HCT116 (cell line): ENCODE data around the gene CEP112.

ENCODE experiments used
- ATF3 ChIP-seq: IDR thresholded peaks from 2 replicates; pipeline ENCODE4 v1.6.1; 2012
- CTCF ChIP-seq, 3 experiments: fragments of 200-600 bp in 1 of 3; sonication (generic) in 1 of 3; IDR thresholded peaks in 2 of 3; conservative IDR thresholded peaks in 1 of 3; 2 replicates each; pipeline ENCODE4 v1.5.1; 2012 to 2017; ENCODE audit warnings: low read depth in 2 of 3, low read length in 2 of 3, antibody characterized with exemption in 1 of 3, borderline replicate concordance in 1 of 3, control low read depth in 1 of 3, mild to moderate bottlenecking in 1 of 3, mixed read lengths in 1 of 3, mixed run types in 1 of 3, moderate library complexity in 1 of 3; ENCODE audit not compliant: insufficient read depth in 1 of 3
- EZH2 ChIP-seq: fragments of 200-600 bp; sonication (generic); IDR thresholded peaks from 2 replicates; pipeline ENCODE4 v1.6.1; 2017; ENCODE audit warnings: antibody characterized with exemption, mixed run types
- EZH2phosphoT487 ChIP-seq: fragments of 200-600 bp; IDR thresholded peaks from 2 replicates; pipeline ENCODE4 v1.6.1; 2018; ENCODE audit warnings: antibody characterized with exemption, borderline replicate concordance
- FOSL1 ChIP-seq: IDR thresholded peaks from 2 replicates; pipeline ENCODE4 v1.6.1; 2012; ENCODE audit warnings: low read depth
- POLR2A ChIP-seq: IDR thresholded peaks from 2 replicates; pipeline ENCODE4 v1.7.0; 2011; ENCODE audit warnings: borderline replicate concordance; ENCODE audit not compliant: insufficient read depth, insufficient read length; ENCODE audit errors: extremely low read depth
- POLR2AphosphoS5 ChIP-seq: IDR thresholded peaks from 2 replicates; pipeline ENCODE4 v1.6.1; 2011; ENCODE audit warnings: mild to moderate bottlenecking, low read depth, low read length, moderate library complexity
- SIN3A ChIP-seq: IDR thresholded peaks from 2 replicates; pipeline ENCODE4 v1.6.1; 2012; ENCODE audit warnings: low read depth
- ZBTB33 ChIP-seq: IDR thresholded peaks from 2 replicates; pipeline ENCODE4 v1.6.1; 2011; ENCODE audit warnings: mild to moderate bottlenecking, low read length, moderate library complexity; ENCODE audit not compliant: insufficient replicate concordance; ENCODE audit errors: extremely low read depth

GRCh38 chr17:66169839-66170238, 22.1 kb downstream of the CEP112 start:
- no peak for TF ChIP-seq EZH2phosphoT487
- no peak for TF ChIP-seq POLR2AphosphoS5
- no peak for TF ChIP-seq CTCF (IDR thresholded peaks at IDR 0.05 in 2 of 3, conservative IDR thresholded peaks at IDR 0.05 in 1 of 3; ENCODE audit: borderline replicate concordance in 1 of 3, insufficient read depth in 1 of 3, low read depth in 2 of 3, low read length in 2 of 3)
- TF ChIP-seq ATF3 = no peak
- TF ChIP-seq FOSL1 = no peak
- TF ChIP-seq POLR2A = no peak
- TF ChIP-seq SIN3A = no peak
- TF ChIP-seq EZH2 = no peak
- TF ChIP-seq ZBTB33 = no peak
